TTC549 (cell line): ENCODE results near the gene RAB29.
A peak's percentile ranks its signal among the peaks of the same experiment; 100 is the strongest.
"Not testable (repeated sequence)": the region's sequence is repeated elsewhere in the genome, so short reads cannot be mapped to it uniquely, and the experiment has no call there.

ENCODE experiments used
- FAIRE-seq: peaks from 2 replicates; lab custom pipeline; 2012; peaks lifted over from hg19 to GRCh38; lab: Jason Lieb, UNC

The RAB29 gene, protein sequence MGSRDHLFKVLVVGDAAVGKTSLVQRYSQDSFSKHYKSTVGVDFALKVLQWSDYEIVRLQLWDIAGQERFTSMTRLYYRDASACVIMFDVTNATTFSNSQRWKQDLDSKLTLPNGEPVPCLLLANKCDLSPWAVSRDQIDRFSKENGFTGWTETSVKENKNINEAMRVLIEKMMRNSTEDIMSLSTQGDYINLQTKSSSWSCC

DNA sequence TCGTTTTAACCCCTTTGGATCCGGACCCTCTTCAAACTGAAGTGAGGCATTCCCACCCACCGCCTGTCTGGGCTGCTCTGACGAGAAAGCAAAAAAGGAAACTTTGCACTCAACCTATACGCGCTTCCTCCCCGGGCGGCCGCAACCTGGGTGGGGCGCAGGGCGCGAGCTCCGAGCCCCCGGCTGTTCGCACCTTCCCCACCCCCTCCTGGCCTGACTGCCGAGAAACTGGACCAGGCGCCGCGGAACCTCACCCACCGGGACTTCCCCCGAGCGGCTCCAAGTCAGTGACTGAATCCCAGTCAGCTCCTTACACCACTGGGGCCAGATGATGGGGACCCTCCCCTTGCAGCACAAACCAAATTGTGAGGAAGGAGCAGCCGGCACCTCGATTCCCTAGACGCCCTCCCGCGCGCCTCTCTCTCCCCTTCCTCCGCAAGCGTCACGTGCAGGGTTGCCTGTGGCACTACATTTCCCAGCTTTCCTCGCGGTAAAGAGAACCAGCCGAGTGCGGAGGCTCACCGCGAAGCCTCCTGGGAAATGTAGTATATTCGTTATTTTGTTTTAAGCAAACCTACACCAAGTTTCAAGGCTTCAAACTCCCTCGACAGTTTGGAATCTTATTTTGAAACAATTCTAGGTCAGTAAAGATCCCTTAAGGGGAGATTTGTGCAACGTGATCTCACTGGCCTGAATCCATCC lies at the start of gene RAB29:
Gene RAB29 (minus strand): TSS at position 468 of the 702 bp plus-strand sequence. CDS start 526 bp downstream, outside the sequence.
- FAIRE-seq = peak; percentile 95

GRCh38 chr1:205824180-205824579 lies 48.9 kb upstream of the RAB29 start:
- FAIRE-seq = no peak

GRCh38 chr1:205823260-205823659 lies 48.0 kb upstream of the RAB29 start:
- FAIRE-seq = not testable (repeated sequence)

GRCh38 chr1:205822397-205822796 lies 47.1 kb upstream of the RAB29 start:
- no peak for FAIRE-seq

GRCh38 chr1:205817988-205818387 lies 42.7 kb upstream of the RAB29 start:
- no peak for FAIRE-seq

GRCh38 chr1:205817364-205817763 lies 42.1 kb upstream of the RAB29 start:
- FAIRE-seq = no peak

DNA sequence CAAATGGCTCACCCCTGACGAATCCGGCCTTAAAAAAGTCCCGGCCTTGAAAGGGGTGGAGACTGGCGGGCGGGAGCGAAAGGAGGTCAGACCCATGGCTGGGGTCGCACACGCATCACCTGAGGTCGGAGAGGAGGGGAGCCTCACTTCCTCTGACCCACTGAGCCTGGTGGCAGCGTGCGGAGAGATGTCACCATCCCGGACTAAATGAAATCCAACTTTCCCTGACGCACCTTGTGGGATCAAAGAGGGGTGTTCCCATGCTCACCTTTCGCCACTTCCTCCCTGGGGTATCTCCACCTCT lies 38.4 kb upstream of the RAB29 start:
- no peak for FAIRE-seq

DNA sequence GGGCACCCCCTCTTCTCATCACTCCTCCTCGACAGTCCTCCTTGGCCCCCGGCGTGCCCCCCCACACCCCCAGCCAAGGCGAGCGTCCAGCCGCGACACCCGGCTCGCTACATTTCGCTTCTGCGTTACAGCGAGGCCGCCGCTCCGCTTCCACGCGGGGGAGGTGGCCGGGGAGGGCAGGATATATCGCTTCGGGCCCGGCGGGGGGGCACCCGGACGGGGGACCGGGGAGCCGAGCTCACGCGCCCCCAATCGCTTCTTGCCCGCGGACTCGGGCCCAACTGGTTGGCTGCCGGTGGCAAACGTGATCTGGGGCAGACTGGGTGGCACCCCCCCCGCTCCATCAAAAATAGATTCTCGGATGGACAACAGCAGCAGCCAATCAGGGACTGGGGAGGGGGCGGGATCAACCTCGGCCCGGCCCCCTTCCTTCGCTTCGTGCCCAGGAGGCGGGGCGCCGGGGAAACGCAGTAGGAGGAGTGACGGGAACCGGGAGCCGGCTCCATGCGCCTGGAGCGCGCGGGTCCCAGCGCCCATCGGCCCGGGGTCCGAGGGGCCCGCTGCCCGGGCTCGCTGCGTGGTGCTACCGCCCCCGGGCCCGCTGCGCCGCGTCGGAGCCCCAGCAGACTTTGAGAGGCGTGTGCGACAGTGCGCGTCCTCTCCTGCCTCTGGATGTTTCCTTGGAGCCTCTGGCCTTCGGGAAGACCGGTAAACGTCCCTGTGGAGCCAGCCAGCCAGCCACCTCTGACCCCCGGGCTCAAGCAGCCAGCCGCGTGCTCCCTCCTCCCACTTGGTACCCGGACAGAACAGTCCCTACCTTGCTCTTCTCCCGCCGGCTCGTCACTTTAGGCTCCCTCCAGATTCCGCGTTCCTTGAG lies 37.8 kb upstream of the RAB29 start, which contains the start of gene SLC41A1:
Gene SLC41A1 (minus strand): TSS at position 321 of the 877 bp plus-strand sequence. CDS start 2,757 bp downstream, outside the sequence.
- peak; percentile 93 for FAIRE-seq

GRCh38 chr1:205812271-205812877 lies 37.1 kb upstream of the RAB29 start:
- no peak for FAIRE-seq

DNA sequence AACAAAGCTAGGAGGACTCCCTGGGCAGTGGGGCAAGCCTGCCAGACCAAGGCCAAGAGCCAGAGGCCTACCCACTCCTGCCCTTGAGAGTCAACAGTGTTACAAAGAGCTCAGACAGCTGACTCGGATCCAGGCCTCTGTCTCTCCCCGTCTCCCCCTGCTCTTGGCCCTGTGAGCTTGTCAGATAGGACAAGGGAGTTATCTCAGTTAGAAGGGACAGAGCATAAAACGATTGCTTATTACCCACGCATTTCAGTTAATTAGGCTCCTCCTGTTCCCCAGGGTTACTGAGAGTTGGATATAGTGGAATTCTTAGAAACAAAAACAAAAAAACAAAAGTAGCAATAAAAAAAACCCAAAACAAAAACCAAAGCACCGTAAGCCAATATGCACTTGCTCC lies 36.4 kb upstream of the RAB29 start:
- FAIRE-seq = no peak

- no peak for FAIRE-seq
Observed at GRCh38 chr1:205810448-205811157, 35.3 kb upstream of the RAB29 start.

DNA sequence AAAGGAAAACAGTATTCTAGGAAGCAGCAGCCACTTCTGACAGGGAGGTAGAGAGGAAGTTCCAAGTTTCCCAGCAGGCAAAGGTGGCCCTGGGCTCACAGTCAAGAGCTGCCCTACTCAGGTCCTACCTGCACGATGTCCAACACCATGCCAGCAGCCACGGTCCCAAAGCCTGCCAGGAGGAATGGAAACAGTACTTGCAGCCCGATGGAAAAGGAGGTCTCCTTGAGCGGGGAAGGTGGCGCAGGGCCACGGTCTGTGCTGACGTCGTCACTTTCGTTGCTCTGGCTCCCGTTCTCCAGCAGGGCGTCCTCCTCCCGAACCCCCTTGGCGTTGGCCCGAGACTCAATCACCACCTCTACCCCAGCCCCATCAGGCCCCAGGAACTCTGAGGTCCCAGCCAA lies 34.7 kb upstream of the RAB29 start:
- no peak for FAIRE-seq

DNA sequence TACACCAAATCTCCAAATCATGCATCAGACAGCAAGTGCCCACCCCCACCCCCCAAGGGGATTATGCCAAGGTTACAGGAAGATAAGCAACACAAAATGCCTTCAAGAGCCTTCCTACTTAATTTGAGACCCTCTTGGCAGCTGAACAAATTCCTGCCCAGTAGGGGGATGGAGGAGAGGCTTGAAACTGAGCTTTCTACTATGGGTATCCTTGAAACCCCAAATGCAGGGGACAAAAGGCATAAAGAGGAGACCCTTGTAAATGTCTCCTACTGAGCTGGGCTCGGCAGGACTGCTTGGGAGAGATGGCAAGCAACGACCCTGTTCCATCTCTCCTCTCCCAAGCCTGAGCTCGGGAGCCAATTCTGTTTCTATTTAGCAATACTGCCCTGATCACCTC lies 34.2 kb upstream of the RAB29 start:
- FAIRE-seq = no peak

DNA sequence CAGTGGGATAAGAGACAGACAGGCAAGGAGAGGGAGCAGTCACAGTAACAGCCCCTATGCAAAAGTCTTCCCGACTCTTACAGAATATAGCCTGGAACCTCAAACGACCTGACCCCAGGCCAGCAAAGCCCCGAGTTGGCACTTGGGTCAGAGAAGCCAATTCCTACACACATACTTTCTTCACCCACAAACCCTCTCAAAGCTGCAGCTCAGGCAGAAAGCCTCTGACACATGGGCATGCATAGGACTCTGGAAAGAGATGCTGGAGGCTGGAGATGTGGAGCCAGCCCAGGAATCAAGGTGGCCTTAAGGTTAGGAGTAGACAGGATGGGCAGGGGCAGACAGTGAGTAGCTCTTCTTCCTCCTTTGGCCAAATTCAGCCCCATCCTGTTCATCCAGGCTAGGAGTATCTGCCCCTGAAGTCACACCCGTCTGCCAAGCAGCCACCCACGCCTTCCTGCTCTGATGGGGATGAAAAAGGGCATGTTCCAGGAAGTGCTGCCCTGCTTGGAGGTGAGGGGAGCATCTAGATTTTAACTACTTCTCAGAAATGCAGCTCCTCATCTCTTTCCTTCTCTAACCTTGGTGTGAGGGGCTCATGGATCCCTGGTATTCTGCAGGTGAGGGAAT lies 29.9 kb upstream of the RAB29 start:
- no peak for FAIRE-seq

DNA sequence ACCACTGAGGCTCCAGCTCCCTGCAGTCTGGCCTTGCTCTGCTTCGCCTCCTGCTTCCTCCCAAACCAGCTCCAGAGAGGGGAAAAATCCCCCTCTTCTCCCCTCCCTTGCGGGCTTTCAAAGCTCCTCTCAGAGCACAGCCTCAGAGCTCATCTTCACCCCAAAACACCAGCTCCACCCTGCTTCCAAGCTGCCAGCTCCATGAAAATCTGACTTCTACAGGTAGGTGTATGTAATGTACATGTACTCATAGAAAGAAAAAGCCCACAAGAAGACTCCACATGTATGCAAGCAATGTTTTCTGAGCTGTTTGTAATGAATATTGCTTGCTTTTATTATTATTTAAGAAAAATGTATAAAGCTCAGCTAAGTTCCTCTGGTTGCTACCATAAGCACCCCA lies 29.3 kb upstream of the RAB29 start:
- no peak for FAIRE-seq

DNA sequence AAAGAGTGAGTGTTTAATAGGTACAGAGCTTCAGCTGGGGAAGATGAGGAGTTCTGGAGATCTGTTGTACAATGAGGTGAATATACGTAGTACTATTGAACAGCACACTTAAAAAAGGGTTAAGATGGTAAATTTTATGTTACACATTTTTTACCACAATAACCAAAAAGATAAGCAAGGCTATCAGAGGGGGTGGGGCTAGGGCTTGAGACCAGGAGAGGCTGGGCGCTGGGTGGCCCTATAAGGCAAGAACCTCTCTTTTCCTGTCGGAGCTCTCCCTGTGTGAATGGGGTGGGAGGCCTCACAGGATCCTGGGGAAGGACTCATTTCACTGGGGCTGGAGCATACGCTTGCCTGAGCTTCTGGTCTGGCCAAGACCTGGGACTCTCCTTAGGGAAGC lies 28.7 kb upstream of the RAB29 start:
- no peak for FAIRE-seq

DNA sequence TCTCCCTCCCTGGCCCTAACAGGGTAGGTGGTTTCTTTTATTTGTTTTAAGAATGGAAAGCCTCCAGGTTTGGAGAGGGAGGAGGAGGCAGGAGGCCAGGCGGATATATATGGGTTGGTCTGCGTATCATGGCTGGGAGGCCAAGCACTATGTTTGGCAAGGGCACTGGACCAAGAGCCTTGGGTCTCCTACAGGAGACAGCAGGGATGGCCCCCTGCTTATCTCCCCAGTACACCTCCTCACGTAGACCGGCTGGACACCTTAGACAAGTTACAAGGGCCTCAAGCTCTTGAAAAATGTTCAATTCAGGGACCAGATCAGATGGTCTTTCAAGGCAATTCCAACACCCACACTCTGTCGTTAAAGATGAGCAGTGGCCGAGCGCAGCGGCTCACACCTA lies 26.8 kb upstream of the RAB29 start:
- no peak for FAIRE-seq

- no peak for FAIRE-seq
Observed at GRCh38 chr1:205800981-205801703, 25.9 kb upstream of the RAB29 start.

GRCh38 chr1:205800427-205800826 lies 25.1 kb upstream of the RAB29 start:
- FAIRE-seq = no peak

GRCh38 chr1:205798577-205798976 lies 23.3 kb upstream of the RAB29 start:
- no peak for FAIRE-seq

GRCh38 chr1:205797168-205797567 lies 21.9 kb upstream of the RAB29 start:
- FAIRE-seq = no peak
